ENCODE data around the gene ZNF212.

The ZNF212 gene

DNA sequence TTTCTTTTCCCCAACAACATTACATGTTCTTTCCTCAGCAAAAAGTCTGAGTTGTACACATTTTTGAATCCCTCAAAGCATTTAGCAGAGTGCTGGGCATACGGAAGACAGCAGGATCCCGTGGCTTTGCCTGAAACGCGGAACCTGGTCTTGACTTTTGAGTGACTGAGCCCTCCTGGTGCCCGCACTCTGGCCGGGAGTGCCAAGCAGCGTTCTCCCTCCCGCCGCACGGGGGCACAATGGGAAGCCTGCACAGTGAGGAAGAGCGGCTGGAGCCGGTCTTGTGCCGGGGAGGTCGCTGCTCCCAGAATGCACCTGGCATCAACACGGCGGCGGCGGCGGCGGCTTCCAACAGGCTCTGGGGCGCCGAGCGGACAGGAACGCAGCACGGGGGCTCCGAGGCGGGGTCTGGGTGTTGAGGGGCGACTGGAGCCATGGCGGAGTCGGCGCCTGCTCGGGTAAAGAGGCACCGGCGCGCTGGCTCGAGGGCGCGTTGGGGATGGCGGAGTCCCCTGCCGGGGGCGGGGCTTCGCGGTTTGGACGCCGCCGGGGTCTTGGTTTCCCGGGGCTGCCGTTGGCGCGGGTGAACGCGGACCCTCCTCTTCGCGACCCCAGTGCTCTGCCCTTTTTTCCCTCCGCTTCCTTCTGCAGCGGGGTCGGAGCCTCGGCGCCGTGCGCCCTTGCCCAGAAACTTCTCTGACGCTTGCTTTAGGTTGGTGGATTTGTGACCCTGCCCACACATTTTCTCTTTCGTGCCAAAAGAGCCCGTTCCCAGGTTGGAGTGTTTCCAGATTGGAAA lies at the start of gene ZNF212:
TSS of gene ZNF212 (plus strand) at position 307 of the 799 bp plus-strand sequence. CDS start at position 435, 128 bp downstream.
- H3K36me3 Mint-ChIP-seq (ENCODE audit: low read depth): peaks cover 27% of the 10 kb centered on the region
- H3K9me3 Mint-ChIP-seq: peaks cover 15% of the 10 kb centered on the region
- H3K4me3 Mint-ChIP-seq: peak within 1 kb of the TSS; percentile 96 to 99 (median 98)
- peaks cover 8% of the 10 kb centered on the region for H3K27me3 Mint-ChIP-seq (ENCODE audit: low read depth)
- H3K27ac Mint-ChIP-seq: peak within 1 kb of the TSS; percentile 62 to 90 (median 89)
- peak; percentile 77 to 80 (median 79) for TF ChIP-seq CTCF (IDR thresholded peaks at IDR 0.05; ENCODE audit: unreplicated experiment in 3 of 3)
- H3K4me1 Mint-ChIP-seq: peaks cover 11% of the 10 kb centered on the region

- no peaks in the 10 kb centered on the region for H3K9me3 Mint-ChIP-seq
- peaks cover 10% of the 10 kb centered on the region for H3K4me1 Mint-ChIP-seq
- no peaks in the 10 kb centered on the region for H3K36me3 Mint-ChIP-seq (ENCODE audit: low read depth)
- H3K27me3 Mint-ChIP-seq (ENCODE audit: low read depth): peaks cover 6% of the 10 kb centered on the region
- no peak overlapping the region for H3K27ac Mint-ChIP-seq
- no peak overlapping the region for H3K4me3 Mint-ChIP-seq
- TF ChIP-seq CTCF (IDR thresholded peaks at IDR 0.05; ENCODE audit: unreplicated experiment in 3 of 3): no peak
Measured at GRCh38 chr7:149191851-149192250, 47.6 kb upstream of the ZNF212 start.

GRCh38 chr7:149194799-149195179 lies 44.7 kb upstream of the ZNF212 start:
- no peak for TF ChIP-seq CTCF (IDR thresholded peaks at IDR 0.05; ENCODE audit: unreplicated experiment in 3 of 3)
- H3K9me3 Mint-ChIP-seq: no peaks in the 10 kb centered on the region
- H3K27ac Mint-ChIP-seq: peak overlapping the region in 2 of 3 experiments; percentile 76 to 86
- peaks cover 6% of the 10 kb centered on the region for H3K27me3 Mint-ChIP-seq (ENCODE audit: low read depth)
- peak overlapping the region; percentile 84 to 90 (median 90) for H3K4me3 Mint-ChIP-seq
- peaks cover 21% of the 10 kb centered on the region for H3K36me3 Mint-ChIP-seq (ENCODE audit: low read depth)
- H3K4me1 Mint-ChIP-seq: peaks cover 13% of the 10 kb centered on the region

- Mint-ChIP-seq H3K27me3 (ENCODE audit: low read depth) (peaks cover under 1% of the 10 kb centered on the region), H3K9me3 (peaks cover 3% of the 10 kb centered on the region), H3K27ac (peak within 1 kb of the TSS; percentile 73 to 92 (median 91)), H3K36me3 (ENCODE audit: low read depth) (peaks cover 28% of the 10 kb centered on the region), H3K4me1 (peaks cover 13% of the 10 kb centered on the region), H3K4me3 (peak within 1 kb of the TSS; percentile 90 to 93 (median 92))
- peak; percentile 60 to 75 (median 74) for TF ChIP-seq CTCF (IDR thresholded peaks at IDR 0.05; ENCODE audit: unreplicated experiment in 3 of 3)
Measured at GRCh38 chr7:149195180-149196150, 44.0 kb upstream of the ZNF212 start, which contains the start of gene ZNF282. ZNF282 (plus strand) TSS chr7:149195546; CDS start chr7:149195590, 44 bp downstream.

DNA sequence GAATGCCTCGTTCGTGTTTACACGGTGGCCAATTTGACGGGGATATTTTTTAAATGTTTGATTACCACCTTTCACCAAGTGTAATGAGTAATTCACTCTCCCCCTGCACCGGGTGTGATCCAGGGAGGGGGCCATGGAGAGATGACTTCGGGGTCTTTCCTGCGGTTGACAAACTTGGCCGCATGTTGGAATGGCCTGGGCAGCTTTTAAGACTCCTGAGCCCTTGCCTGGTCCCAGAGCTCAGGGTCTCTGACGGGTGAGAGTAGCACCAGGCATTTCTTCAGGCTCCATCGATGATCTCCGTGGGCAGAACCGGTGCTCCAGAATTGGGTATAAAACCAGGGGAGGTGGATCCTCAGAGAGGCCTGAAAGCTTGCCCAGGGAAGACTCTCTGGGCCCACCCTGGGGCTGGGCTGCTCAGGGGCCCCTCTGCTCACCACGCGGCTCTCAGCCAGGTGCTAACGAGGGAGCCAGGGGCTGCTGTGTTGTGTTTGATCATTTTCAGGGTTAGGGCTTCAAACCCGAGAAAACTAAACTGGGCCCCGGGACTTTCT lies 43.2 kb upstream of the ZNF212 start:
- no peaks in the 10 kb centered on the region for H3K27me3 Mint-ChIP-seq (ENCODE audit: low read depth)
- TF ChIP-seq CTCF (IDR thresholded peaks at IDR 0.05; ENCODE audit: unreplicated experiment in 3 of 3): no peak
- peak overlapping the region; percentile 73 to 92 (median 91) for H3K27ac Mint-ChIP-seq
- H3K4me1 Mint-ChIP-seq: peaks cover 13% of the 10 kb centered on the region
- peaks cover 3% of the 10 kb centered on the region for H3K9me3 Mint-ChIP-seq
- peaks cover 34% of the 10 kb centered on the region for H3K36me3 Mint-ChIP-seq (ENCODE audit: low read depth)
- H3K4me3 Mint-ChIP-seq: peak overlapping the region; percentile 90 to 93 (median 92)

Measured in nephron (organoid).